ENCODE measurements around the gene GAS6.
"Not testable (repeated sequence)": the region's sequence is repeated elsewhere in the genome, so short reads cannot be mapped to it uniquely, and the experiment has no call there.

Gene GAS6

DNA sequence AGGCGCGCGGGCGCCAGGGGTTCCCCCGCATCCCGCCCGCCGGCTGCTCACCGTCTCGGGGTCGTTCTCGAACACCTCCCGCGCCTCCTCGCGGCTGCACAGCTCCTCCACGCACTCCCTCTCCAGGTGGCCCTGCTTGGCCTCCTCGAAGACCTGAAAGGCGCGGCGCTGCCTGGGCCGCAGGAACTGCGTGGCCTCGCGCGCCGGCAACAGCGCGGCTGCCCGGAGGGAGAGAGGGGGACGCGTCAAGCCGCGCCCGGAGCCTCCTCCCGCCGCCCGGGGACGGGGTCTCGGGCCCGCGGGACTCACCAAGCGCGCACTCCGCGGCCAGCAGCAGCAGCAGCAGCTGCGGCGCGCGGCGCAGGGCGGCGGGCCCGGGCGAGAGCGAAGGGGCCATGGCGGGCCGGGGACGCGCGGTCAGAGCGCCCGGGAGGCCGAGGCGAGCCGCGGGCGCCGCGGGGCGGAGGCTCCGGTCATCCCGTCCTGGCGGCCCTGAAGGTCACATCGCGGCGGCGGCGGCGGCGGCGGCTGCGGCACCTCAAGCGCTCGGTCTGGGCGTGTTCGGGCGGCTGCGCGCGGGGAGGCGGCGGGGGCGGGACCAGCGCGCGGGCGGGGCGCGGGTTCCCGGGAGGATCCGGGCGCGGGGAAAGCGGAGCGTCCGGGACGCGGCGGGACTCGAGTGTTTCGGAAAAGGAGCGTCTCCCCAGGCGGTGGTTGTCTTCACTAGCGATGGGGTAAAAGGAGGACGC lies at the start of gene GAS6:
Gene GAS6 (minus strand): TSS at position 553 of the 749 bp plus-strand sequence. CDS start 156 bp downstream, at position 397.
- peak; percentile 46 for TF ChIP-seq ZNF335 (tag by site-specific recombination; conservative IDR thresholded peaks at IDR 0.05)
- TF ChIP-seq GLIS1 (tag by site-specific recombination; IDR thresholded peaks at IDR 0.05): peak; percentile 41
- TF ChIP-seq, protein P1, sequence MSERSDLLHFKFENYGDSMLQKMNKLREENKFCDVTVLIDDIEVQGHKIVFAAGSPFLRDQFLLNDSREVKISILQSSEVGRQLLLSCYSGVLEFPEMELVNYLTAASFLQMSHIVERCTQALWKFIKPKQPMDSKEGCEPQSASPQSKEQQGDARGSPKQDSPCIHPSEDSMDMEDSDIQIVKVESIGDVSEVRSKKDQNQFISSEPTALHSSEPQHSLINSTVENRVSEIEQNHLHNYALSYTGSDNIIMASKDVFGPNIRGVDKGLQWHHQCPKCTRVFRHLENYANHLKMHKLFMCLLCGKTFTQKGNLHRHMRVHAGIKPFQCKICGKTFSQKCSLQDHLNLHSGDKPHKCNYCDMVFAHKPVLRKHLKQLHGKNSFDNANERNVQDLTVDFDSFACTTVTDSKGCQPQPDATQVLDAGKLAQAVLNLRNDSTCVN (tag by site-specific recombination; optimal IDR thresholded peaks at IDR 0.05): peak; percentile 85
- TF ChIP-seq, protein P2, sequence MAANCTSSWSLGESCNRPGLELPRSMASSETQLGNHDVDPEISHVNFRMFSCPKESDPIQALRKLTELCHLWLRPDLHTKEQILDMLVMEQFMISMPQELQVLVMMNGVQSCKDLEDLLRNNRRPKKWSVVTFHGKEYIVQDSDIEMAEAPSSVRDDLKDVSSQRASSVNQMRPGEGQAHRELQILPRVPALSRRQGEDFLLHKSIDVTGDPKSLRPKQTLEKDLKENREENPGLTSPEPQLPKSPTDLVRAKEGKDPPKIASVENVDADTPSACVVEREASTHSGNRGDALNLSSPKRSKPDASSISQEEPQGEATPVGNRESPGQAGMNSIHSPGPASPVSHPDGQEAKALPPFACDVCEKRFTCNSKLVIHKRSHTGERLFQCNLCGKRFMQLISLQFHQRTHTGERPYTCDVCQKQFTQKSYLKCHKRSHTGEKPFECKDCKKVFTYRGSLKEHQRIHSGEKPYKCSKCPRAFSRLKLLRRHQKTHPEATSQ (tag by site-specific recombination; IDR thresholded peaks at IDR 0.05): 0 out of 2 replicates have a peak, but pooled peaks have one; percentile 26
- 0 out of 2 replicates have a peak, but pooled peaks have one; percentile 3 for TF ChIP-seq ZNF677 (tag by site-specific recombination; IDR thresholded peaks at IDR 0.05)
- peak; percentile 6; the same call in 1 of the 2 replicates for TF ChIP-seq ZBTB8A (tag by site-specific recombination; IDR thresholded peaks at IDR 0.05)
- TF ChIP-seq ZSCAN30 (tag by site-specific recombination; IDR thresholded peaks at IDR 0.05): peak; percentile 50; the same call in 1 of the 2 replicates
- TF ChIP-seq SALL2 (tag by site-specific recombination; IDR thresholded peaks at IDR 0.05; ENCODE audit: borderline replicate concordance): no peak
- TF ChIP-seq IKZF3 (tag by site-specific recombination; IDR thresholded peaks at IDR 0.05): 0 out of 2 replicates have a peak, but pooled peaks have one; percentile 51
- TF ChIP-seq PRDM6 (tag by site-specific recombination; IDR thresholded peaks at IDR 0.05): no peak
- POLR2A ChIA-PET: interaction anchor here (1.2 kb wide), 1 partner anchor 26 kb away, joined by 3 read pairs; no protein-coding TSS in a partner anchor
- Histone ChIP-seq H3K4me1 (ENCODE audit: control insufficient read depth, insufficient read depth, low read length) (peaks cover 3% of the 10 kb centered on the region; the same call in 1 of the 2 replicates), H3K27ac (ENCODE audit: extremely low read depth, low read depth, low read length) (peak within 1 kb of the TSS; percentile 51; the same call in 1 of the 2 replicates), H3K36me3 (ENCODE audit: control insufficient read depth in 2 of 2, insufficient read depth in 1 of 2, low read length in 2 of 2) (peaks cover 0 to 9% of the 10 kb centered on the region in 2 experiments; a peak in 1 of 3 replicates), H3K9me3 (ENCODE audit: control insufficient read depth, insufficient read depth, low read depth, low read length) (no peaks in the 10 kb centered on the region), H3K4me3 (ENCODE audit: low read depth, low read length) (peak within 1 kb of the TSS; percentile 52)
- CTCF ChIA-PET: no interaction called here

GRCh38 chr13:113913408-113913807 lies 49.5 kb upstream of the GAS6 start:
- CTCF ChIA-PET; H3K4me3 ChIP-seq (ENCODE audit: low read depth, low read length); H3K4me1 ChIP-seq (ENCODE audit: control insufficient read depth, insufficient read depth, low read length); H3K9me3 ChIP-seq (ENCODE audit: control insufficient read depth, insufficient read depth, low read depth, low read length); POLR2A ChIA-PET; H3K27ac ChIP-seq (ENCODE audit: extremely low read depth, low read depth, low read length); H3K36me3 ChIP-seq (ENCODE audit: control insufficient read depth in 2 of 2, insufficient read depth in 1 of 2, low read length in 2 of 2): not testable (repeated sequence)

DNA sequence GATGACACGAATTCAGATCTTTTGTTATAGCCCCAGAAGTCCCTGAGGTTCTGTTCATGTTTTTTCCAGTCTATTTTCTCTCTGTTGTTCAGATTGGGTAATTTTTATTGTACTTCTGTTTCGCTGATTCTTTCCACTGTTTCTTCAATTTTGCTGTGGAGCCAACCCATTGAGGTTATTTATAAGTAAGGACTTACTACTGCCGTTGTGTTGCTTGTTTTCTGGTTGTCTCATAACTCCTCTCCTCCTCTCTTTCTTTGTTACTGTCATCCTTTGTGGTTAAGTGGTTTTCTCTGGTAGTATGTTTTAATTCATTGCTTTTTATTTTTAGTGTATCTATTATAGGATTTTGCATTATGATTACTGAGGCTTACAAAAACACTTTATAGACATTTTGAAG lies 48.7 kb upstream of the GAS6 start:
- H3K36me3 ChIP-seq (ENCODE audit: control insufficient read depth in 2 of 2, insufficient read depth in 1 of 2, low read length in 2 of 2): no peaks in the 10 kb centered on the region
- peaks cover 6% of the 10 kb centered on the region; the same call in 1 of the 2 replicates for H3K4me1 ChIP-seq (ENCODE audit: control insufficient read depth, insufficient read depth, low read length)
- ChIA-PET POLR2A (no interaction called here), CTCF (no interaction called here)
- TF ChIP-seq ZNF433 (tag by site-specific recombination; IDR thresholded peaks at IDR 0.05; ENCODE audit: low read depth) (no peak), ZNF335 (tag by site-specific recombination; conservative IDR thresholded peaks at IDR 0.05) (no peak), ZNF16 (tag by site-specific recombination; IDR thresholded peaks at IDR 0.05; ENCODE audit: low read depth) (no peak), ZNF391 (tag by site-specific recombination; IDR thresholded peaks at IDR 0.05; ENCODE audit: borderline replicate concordance, low read depth) (no peak)
- no peak overlapping the region for H3K4me3 ChIP-seq (ENCODE audit: low read depth, low read length)
- no peaks in the 10 kb centered on the region for H3K9me3 ChIP-seq (ENCODE audit: control insufficient read depth, insufficient read depth, low read depth, low read length)
- no peak overlapping the region for H3K27ac ChIP-seq (ENCODE audit: extremely low read depth, low read depth, low read length)

Data from HEK293 (cell line).